BJ (cell line): Measurements from ENCODE around the gene REM2. TPM values are rescaled to one million over a fixed set of nuclear protein-coding genes. Genes with fewer than 3 reads are reported as not detected.

ENCODE experiments used
- CTCF ChIA-PET: fragments of 350-600 bp; formaldehyde crosslinking; extraction: SDS; loops from one replicate; lab custom pipeline; 2021; ENCODE audit warnings: antibody characterized with exemption, inconsistent platforms; lab: Yijun Ruan, JAX
- POLR2A ChIA-PET: fragments of 300-600 bp; sonication (Branson Sonifier 250); formaldehyde crosslinking; extraction: SDS; loops from one replicate; lab custom pipeline; 2021; ENCODE audit warnings: antibody characterized with exemption; lab: Charles Lee
- DNase-seq: peaks from one replicate; pipeline ENCODE4 v3.0.0-alpha.2; 2011; ENCODE audit warnings: low read depth
- H3K27me3 ChIP-seq: 2 replicates; pipeline ENCODE4 v1.6.0; 2011; ENCODE audit warnings: low read length; ENCODE audit not compliant: control insufficient read depth, insufficient read depth
- H3K36me3 ChIP-seq: 2 replicates; pipeline ENCODE4 v1.5.1; 2011; ENCODE audit warnings: low read length; ENCODE audit not compliant: control insufficient read depth, insufficient read depth
- H3K4me3 ChIP-seq: 2 replicates; pipeline ENCODE4 v1.5.1; 2011; ENCODE audit warnings: low read depth, mild to moderate bottlenecking, control low read depth, low read length
- CTCF ChIP-seq: IDR thresholded peaks from 2 replicates; pipeline ENCODE4 v1.5.1; 2011; ENCODE audit warnings: low read depth, mild to moderate bottlenecking, control low read depth, inconsistent platforms, low read length, moderate library complexity; ENCODE audit not compliant: insufficient read depth
- polyA plus RNA-seq: library from polyadenylated mRNA; depleted of rRNA; stranded (reverse); fragments of >200 nt; gene quantifications from 2 replicates; pipeline ENCODE4 v1.2.3, GENCODE V29; 2011

Gene REM2
- polyA plus RNA-seq, 1 experiment: 0.10 TPM

- no peak for DNase-seq
- ChIA-PET POLR2A (no interaction called here), CTCF (interaction anchor here (1.7 kb wide), 1 partner anchor 54 kb away, joined by 3 read pairs; no protein-coding TSS in a partner anchor)
- peaks cover 49% of the 10 kb centered on the region for H3K36me3 ChIP-seq
- no peak overlapping the region for H3K4me3 ChIP-seq
- TF ChIP-seq CTCF: no peak
- H3K27me3 ChIP-seq: no peaks in the 10 kb centered on the region
Observed at GRCh38 chr14:22877000-22877501, 6.0 kb upstream of the REM2 start.

- Histone ChIP-seq H3K27me3 (no peaks in the 10 kb centered on the region), H3K36me3 (peaks cover 48% of the 10 kb centered on the region), H3K4me3 (no peak overlapping the region)
- POLR2A ChIA-PET: no interaction called here
- CTCF ChIA-PET: interaction anchor here (0.6 to 1.2 kb wide), 5 partner anchors 22 to 322 kb away, joined by 3 to 4 read pairs (median 3); partner anchors contain the start of gene PRMT5
- TF ChIP-seq CTCF: no peak
- DNase-seq: no peak
Observed at GRCh38 chr14:22878271-22879246, 4.5 kb upstream of the REM2 start.

GRCh38 chr14:22882064-22882463 is 958 bp upstream of the REM2 start:
- ChIA-PET POLR2A (no interaction called here), CTCF (interaction anchor here (0.8 to 6.9 kb wide), 7 partner anchors 10 to 187 kb away, joined by 3 to 76 read pairs (median 4); partner anchors contain the start of genes LRP10 and PRMT5)

GRCh38 chr14:22882529-22883172 is 371 bp upstream of the REM2 start:
- ChIA-PET CTCF (interaction anchor here (0.8 to 6.9 kb wide), 7 partner anchors 10 to 293 kb away, joined by 3 to 76 read pairs (median 4); partner anchors contain the start of genes DAD1, LRP10 and PRMT5), POLR2A (no interaction called here)
- Histone ChIP-seq H3K27me3 (no peaks in the 10 kb centered on the region), H3K36me3 (peaks cover 14% of the 10 kb centered on the region), H3K4me3 (no peak overlapping the region)
- DNase-seq: no peak
- no peak for TF ChIP-seq CTCF

More at GRCh38 chr14:22882064-22882463, 958 bp upstream of the REM2 start:
- DNase-seq: no peak
- TF ChIP-seq CTCF: no peak
- Histone ChIP-seq H3K27me3 (no peaks in the 10 kb centered on the region), H3K4me3 (no peak overlapping the region), H3K36me3 (peaks cover 19% of the 10 kb centered on the region)
